HG03064 (cell line): ENCODE results near the gene LIME1.

Experiments
- ATAC-seq: cut with Tn5 transposase; IDR thresholded peaks from one replicate; pipeline ENCODE4 v1.9.1; 2021; ENCODE audit warnings: low read depth; ENCODE audit not compliant: unreplicated experiment

LIME1 gene

GRCh38 chr20:63747622-63748069 is 11.2 kb downstream of the LIME1 start:
- ATAC-seq, result no peak

DNA sequence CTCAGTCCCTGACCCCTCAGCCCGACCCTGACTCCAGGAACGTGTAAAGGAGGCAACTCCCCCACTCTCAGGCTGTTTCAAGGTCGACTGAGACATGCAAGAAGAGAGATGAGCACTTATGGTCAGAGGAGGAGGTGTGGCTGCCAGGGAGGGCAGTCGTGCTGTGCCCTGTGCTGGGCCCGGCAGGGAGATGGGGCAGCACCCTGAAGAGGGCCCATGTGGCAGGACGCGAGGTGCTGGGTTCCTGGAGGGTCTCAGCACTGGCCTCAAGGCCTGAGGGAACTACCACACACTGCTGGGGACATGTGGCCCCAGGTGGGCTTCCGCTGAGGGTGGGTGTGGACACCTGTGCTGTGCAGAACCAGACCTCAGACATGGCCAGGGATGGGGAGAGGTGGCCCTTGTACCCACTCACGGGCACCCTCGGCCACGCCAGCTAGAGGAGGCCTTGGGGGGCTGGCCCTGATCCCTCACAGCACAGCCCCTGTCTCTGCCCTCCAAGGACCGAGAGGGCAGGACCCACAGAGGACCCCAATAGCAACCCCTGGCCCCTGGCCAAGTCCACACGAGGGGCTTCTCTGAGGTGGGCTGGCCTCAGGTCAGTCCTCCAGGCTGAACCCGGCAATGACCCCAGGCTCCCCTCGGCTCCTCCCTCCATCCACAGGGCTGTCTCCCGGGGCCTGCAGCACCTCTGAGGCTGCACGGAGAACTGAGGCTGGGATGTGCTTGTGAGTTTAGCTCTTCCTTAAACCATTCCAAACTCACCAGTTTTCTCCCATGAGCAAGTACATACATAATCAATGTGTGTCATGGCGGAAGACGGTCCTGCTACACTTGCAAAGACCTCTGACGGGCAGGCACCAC is 11.8 kb downstream of the LIME1 start:
- ATAC-seq, result no peak

GRCh38 chr20:63748934-63749270 is 12.4 kb downstream of the LIME1 start:
- no peak for ATAC-seq

DNA sequence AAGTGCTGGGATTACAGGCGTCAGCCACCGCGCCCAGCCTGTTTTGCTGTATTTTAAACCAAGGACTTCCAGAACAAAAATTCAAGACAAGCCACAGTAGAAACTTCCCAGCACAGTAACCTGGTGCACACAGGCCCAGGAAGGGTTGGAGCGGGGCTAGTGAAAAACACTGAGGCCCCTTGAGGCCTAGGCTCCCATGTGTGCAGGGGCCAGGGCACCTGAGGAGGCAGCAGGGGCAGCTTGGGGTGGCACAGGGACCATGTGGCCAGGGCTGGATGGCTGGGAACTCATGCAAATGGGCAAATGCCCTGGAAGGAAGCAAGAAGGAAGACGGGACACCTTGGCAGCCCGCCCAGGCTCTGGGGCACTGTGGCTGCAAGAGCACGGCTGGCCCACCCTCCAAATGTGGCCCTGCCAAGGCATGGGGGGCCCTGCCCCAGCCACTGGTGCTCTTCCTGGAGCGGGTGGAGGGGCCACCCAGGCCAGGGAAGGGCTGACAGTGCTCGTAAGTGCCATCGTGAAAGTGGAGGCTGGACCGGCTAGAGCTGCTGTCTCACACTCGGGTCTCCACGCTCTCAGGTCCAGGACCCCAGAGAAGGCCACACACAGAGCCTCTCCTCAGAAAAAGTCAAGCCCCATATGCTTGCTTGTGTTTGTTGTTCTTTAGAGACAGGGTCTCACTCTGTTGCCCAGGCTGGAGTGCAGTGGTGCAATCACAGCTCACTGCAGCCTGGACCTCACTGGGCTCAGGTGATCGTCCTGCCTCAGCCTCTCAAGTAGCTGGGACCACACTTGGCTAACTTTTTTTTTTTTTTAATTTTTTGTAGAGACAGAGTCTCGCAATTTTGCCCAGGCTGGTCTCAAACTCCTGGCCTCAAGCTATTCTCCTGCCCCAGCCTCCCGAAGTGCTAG is 13.4 kb downstream of the LIME1 start:
- ATAC-seq, result no peak

DNA sequence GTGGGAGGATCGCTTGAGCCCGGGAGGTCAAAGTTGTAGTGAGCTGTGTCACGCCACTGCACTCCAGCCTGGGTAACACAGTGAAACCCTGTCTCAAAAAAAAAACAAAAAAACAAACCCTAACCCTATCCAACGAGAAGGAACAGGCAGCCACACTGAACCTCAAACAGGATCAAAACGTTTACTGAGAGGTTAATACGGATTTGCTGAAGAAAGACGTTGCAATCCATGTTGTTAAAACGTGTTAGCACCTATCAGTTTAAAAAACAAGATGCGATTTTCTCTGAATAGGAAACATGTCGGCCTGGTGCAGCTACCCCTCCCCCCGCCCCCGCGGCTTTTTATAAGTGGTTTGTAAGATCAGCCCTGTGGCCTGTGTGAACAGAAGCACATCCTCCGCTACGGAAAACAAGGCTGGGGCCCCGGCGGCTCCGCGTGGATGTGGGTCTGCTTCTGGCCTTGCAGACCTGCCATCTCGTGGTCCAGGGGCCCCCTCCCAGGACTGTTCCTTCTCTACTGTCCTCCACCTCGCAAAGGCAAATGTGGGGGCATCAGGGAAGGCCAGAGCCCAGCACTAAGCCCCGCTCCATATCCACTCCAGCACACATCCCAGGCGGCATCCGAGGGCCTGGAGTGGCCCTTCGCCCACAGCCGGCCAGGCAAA is 14.5 kb downstream of the LIME1 start:
- no peak for ATAC-seq

DNA sequence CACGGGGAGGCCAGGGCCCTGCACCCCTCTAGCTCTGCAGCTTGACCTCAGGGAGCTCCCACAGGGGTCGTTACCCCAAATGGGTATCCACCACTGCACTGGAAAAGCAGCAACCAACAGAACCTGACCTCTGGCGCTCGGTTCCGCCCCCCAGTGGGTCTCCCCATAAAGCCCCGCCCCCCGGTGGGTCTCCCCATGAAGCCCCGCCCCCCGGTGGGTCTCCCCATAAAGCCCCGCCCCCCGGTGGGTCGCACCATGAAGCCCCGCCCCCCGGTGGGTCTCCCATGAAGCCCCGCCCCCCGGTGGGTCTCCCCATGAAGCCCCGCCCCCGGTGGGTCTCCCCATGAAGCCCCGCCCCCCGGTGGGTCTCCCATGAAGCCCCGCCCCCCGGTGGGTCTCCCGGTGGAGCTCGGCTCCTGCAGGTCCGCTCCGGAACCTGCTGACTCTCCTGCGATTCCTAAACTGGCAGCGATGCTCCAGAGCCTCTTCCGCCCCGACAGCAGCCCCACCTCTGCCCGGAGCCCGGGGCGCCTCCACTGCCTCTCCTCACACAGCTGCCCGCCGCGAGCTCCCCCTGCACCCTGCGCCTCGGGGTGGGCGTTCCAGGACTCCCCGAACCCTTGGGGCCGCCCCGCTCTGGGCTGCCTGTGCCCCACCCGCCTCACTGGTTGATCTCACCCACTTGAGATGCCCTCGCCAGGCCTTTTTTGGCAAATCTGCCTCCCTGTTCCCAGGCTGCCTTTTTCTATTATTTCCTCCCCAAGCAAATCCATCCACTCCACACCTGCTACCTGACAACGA is 15.2 kb downstream of the LIME1 start:
- ATAC-seq, result no peak

DNA sequence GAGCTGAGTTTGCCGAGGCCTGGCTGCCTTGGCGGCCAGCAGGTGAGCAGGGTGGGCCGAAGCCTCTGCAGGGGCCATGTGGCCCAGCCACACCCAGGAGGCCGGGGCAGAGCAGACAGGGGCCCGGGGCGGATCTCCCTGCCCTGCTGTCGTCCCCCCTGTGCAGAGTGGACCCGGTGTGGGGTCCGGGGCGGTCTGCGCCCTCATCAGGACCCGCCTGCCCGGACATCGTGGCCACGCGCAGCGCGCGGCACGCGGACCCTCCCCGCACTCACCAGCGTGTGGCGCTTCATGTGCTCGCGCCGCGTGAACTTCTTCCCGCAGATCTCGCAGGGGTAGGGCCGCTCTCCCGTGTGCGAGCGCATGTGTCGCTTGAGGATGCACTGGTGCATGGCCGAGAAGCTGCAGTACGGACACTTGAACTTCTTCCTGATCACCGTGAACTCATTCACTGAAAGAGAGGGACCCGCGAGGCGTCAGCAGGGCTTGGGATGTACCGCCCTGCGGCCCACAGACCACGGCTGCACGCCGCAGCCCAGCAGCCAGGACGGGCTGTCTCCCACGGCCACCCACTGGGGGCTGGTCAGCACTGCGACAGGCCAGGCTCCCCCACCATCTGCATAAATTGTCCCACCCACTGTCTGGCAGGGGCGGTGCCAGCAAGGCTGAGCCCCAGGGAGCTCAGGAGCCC is 16.1 kb downstream of the LIME1 start:
- ATAC-seq, result no peak

- ATAC-seq, result no peak
Measured at GRCh38 chr20:63753381-63753780, 16.9 kb downstream of the LIME1 start.

- no peak for ATAC-seq
Measured at GRCh38 chr20:63754008-63754407, 17.5 kb downstream of the LIME1 start.

DNA sequence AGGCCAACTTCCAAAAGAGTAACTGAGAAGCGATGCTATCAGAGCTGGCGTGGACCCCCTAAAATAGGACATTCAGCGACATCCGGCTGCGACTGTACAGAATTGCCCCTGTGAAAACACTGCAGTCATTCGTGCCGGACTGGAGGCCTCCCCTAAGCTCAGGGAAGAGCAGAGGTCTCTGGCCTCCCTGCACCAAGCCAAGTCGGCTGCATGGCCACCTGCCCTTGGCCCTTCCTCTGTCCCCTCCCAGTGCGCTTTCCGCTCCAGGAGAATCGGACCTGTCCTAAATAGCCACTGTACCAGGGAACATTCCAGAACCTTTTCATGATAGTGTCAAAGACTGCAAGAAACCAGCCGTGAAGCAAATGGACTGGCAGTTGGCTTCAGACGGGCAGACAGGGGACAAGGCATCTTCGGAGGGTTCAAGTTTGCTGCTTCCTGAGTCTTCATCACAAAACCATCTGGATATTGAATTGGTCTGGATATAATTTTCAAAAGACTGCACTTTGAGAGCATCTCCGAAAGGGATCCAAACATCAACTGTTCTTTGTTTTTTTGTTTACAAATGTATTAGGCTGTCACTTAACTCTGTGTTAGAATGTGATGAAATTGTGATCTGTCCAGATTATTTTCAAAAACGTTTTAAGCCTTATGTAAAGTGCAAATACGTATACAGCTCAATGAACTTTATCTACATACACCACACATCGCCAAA is 19.6 kb downstream of the LIME1 start:
- no peak for ATAC-seq

- no peak for ATAC-seq
Measured at GRCh38 chr20:63756648-63756991, 20.2 kb downstream of the LIME1 start.

DNA sequence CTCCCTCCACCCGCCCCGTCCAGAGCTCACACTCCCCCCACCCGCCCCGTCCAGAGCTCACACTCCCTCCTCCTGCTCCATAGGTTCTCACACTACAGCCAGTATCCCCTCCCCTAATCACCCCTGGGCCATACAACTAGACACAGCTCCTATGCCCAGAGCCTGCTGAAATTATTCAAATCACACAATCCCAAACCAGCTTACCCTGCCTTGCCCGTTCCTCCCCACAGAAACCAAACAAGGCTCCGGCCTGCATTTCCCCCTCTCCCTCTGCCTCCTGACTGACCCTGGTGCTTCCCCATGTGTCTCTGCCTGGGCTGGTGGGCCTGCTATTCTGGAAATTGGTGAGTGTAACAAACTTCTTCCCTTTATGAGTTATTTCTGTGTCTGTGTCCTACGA is 21.7 kb downstream of the LIME1 start:
- no peak for ATAC-seq

DNA sequence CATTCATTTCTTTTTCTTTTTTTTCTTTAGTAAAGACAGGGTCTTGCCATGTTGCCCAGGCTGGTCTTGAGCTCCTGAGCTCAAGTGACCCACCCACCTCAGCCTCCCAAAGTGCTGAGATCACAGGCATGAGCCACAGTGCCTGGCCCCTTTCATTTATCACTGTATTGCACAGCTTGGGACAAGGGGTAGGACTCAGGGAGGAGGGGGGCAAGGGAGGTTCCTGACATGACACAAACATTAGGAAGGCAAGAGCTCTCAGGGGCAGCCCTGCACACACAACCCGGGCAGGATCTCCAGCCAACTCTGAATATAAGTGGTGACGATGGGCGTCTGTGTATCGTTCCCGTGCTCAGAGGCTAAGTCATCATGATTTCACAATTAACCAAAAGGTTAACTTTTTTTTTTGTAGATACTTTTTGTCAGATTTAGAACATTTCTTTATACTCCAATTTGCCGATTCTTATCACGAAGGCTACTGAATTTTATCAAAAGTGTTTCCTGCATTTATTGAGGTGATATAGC is 23.0 kb downstream of the LIME1 start:
- ATAC-seq, result no peak

DNA sequence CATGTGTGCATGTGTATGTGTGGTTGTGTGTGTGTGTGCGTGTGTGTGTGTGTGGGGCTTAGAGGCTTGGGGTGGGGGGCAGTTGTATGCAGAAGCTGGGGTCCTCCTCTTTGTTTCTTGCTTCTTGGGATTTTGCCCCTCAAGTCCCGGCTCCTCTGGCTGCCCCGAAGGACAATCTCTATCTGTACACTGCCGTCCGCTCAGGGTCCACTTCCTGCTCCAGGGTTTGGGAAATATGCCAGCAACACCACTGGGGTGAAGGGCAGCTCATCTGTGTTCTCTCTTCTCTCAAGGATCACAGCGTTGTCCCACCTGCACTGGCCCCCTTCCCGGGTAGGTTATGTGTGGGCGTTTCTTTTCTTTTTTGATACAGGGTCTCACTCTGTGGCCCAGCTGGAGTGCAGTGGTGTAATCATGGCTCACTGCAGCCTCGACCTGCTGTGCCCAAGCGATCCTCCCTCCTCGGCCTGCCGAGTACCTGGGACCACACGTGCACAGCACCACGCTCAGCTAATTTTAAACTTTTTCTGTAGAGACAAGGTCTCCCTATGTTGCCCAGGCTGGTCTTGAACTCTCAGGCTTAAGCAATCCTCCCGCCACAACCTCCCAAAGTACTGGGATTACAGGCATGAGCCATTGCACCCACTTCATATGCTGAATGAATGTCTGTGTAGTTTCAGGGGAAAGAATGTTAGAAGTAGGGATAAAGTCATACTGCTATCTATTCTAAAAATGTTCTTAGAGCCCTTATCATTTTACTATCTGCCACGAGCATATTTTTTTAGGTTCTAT is 28.8 kb downstream of the LIME1 start:
- ATAC-seq, result no peak

DNA sequence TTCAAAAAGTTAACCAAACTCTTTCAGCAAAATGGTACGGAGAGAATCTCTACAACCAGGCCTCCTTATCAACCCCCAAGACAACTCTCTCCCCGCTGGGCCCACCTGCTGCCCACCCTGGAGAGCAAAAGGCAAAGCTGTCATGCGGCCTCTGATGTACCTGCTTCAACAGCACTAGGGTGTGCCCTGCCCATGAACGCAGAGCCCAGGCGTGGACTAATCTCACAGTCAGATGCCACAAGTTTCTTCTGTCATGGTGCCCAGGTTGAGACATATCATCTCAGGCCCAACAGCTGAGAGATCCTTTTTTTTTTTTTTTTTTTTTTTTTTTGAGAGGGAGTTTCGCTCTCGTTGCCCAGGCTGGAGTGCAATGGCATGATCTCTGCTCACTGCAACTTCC is 29.4 kb downstream of the LIME1 start:
- ATAC-seq, result no peak

GRCh38 chr20:63766695-63767426 is 30.4 kb downstream of the LIME1 start:
- ATAC-seq, result no peak

DNA sequence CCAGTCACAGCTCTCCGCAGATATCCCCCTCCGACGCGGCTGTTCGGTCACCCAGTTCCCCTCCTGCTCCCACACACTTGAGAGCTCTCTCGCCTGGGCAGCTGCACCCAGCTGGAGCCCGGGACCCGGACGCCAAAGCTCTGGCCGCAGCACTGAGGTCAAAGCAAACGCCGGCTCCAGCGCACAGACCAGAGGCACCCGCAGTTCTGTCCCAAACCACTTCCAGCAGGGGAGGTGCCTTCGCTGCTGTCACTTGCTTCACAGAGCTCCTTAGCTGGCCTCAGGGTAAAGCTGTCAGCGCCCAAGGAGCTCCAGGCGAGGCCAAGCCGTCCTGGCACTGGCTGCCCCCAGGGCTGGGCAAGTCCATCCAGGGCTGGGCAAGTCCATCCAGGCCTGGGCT is 31.0 kb downstream of the LIME1 start:
- no peak for ATAC-seq

GRCh38 chr20:63767886-63768285 is 31.4 kb downstream of the LIME1 start:
- no peak for ATAC-seq
